Heart left ventricle (tissue), 16 donors: ENCODE measurements around the gene LUC7L3. TPM values are rescaled to one million over a fixed set of nuclear protein-coding genes. Genes with fewer than 3 reads are reported as not detected.

Experiments
- ATAC-seq, 4 donors: fragments of 200-7000 bp; cut with Tn5 transposase; one replicate each; pipeline ENCODE4 v1.9.1; 2020 to 2022; ENCODE audit warnings: moderate library complexity in 4 of 4, mild to moderate bottlenecking in 3 of 4, moderate number of reproducible peaks in 1 of 4
- DNase-seq, 5 donors: peaks; one replicate each; pipeline ENCODE4 v3.0.0-alpha.2; 2020
- H3K27ac ChIP-seq, 12 donors: fragments of 200-600 bp; sonication (generic) in 4 of 12; one replicate each; pipeline versions ENCODE4 v1.5.0 to v1.8.0; 2016 to 2022; ENCODE audit warnings: mild to moderate bottlenecking in 2 of 12
- H3K27me3 ChIP-seq, 9 donors: fragments of 200-600 bp; sonication (generic) in 2 of 9; one replicate each; pipeline versions ENCODE4 v1.5.1 to v1.8.0; 2016 to 2022; ENCODE audit warnings: mild to moderate bottlenecking in 3 of 9
- H3K36me3 ChIP-seq, 9 donors: fragments of 200-600 bp; sonication (generic) in 2 of 9; one replicate each; pipeline versions ENCODE4 v1.5.0 to v1.8.0; 2018 to 2022; ENCODE audit warnings: mild to moderate bottlenecking in 2 of 9
- H3K4me1 ChIP-seq, 12 donors: fragments of 200-600 bp; sonication (generic) in 4 of 12; one replicate each; pipeline versions ENCODE4 v1.5.0 to v1.8.0; 2016 to 2022; ENCODE audit warnings: mild to moderate bottlenecking in 3 of 12
- H3K4me3 ChIP-seq, 12 donors: fragments of 200-600 bp; sonication (generic) in 4 of 12; one replicate each; pipeline versions ENCODE4 v1.5.0 to v1.8.0; 2017 to 2022; ENCODE audit warnings: mild to moderate bottlenecking in 9 of 12, moderate library complexity in 4 of 12
- H3K9me3 ChIP-seq, 12 donors: fragments of 200-600 bp; sonication (generic) in 4 of 12; one replicate each; pipeline versions ENCODE4 v1.5.0 to v1.8.0; 2016 to 2022; ENCODE audit warnings: mild to moderate bottlenecking in 1 of 12
- CTCF ChIP-seq, 12 donors: fragments of 200-600 bp; sonication (generic) in 4 of 12; IDR thresholded peaks; one replicate each; pipeline versions ENCODE4 v1.5.0 to v1.8.0; 2018 to 2022; ENCODE audit warnings: antibody characterized with exemption in 12 of 12, mild to moderate bottlenecking in 5 of 12
- POLR2A ChIP-seq, 2 donors: fragments of 450-650 bp; IDR thresholded peaks; one replicate each; pipeline ENCODE4 v1.6.1; 2017; ENCODE audit warnings: antibody characterized with exemption in 2 of 2, mild to moderate bottlenecking in 2 of 2, moderate library complexity in 2 of 2
- WGBS, 4 donors: extraction: QIAGEN DNeasy Blood & Tissue Kit in 2 of 4; methylation state at CpG; one replicate each; pipeline versions ENCODE4 v1.1.5 to v1.1.7; 2013 to 2018; 5-methylcytosine and 5-hydroxymethylcytosine counted together
- intact Hi-C, 10 donors: fragments of 100-400 bp; cut with DNase I; formaldehyde crosslinking; loops; one replicate each; pipeline versions ENCODE4 v1.11.1 to v1.14.2; 2022
- polyA plus RNA-seq, 2 donors: library from polyadenylated mRNA; stranded (reverse); fragments of 200-250 nt; gene quantifications; one replicate each; pipeline ENCODE4 v1.2.3, GENCODE V29; 2013
- total RNA-seq, 9 donors: library from RNA; depleted of rRNA in 2 of 9; stranded (reverse); fragments of >200 nt in 2 of 9; fragmentation: NEBNext Ultra II Directional in 3 of 9; extraction: Animal tissue kit (Norgen Biotek cat#: 25700) in 3 of 9; gene quantifications; one replicate each; pipeline versions ENCODE4 v1.1.0 to v1.2.4, GENCODE V29; 2016 to 2023
- donor health status: ischemic (EF 13 %, LVEDD 7.1; RV severe dilation, severe dysfunction).
- donor health status: healthy with polysubstance abuse.
- donor health status: DM: no; HTN: yes; CAD: no.
- donor health status: DM: no; HTN: no; CAD: no.
- donor health status: ischemic (EF 25% LVEDD 6.9; RV normal size, moderate dysfunction).
- donor health status: ischemic (EF 25% LVEDD 5.7; RV mildly dilated, moderate dysfunction).
- donor health status: healthy.
- donor health status: DM: yes; HTN: yes; CAD: no.
- donor health status: ischemic (EF 35%, LVEDD 5.7; RV mildly dilated, moderate dysfunction).
- donor health status: nonischemic (EF 11% LVEDD 7.7; RV severe dilation, severe dysfunction).
- donor health status: DM: yes; HTN: yes; CAD: no.
- donor health status: PGD.
- donor health status: ischemic (EF 29% LVEDD 5.4; RV normal size, mild dysfunction).
- donor health status: nonischemic (EF 23%, LVEDD 6.1; RV moderate dilation, normal function).

The LUC7L3 gene
- total and polyA plus RNA-seq, 11 donors, result 16.5 to 89.0 (median 52.1) TPM

DNA sequence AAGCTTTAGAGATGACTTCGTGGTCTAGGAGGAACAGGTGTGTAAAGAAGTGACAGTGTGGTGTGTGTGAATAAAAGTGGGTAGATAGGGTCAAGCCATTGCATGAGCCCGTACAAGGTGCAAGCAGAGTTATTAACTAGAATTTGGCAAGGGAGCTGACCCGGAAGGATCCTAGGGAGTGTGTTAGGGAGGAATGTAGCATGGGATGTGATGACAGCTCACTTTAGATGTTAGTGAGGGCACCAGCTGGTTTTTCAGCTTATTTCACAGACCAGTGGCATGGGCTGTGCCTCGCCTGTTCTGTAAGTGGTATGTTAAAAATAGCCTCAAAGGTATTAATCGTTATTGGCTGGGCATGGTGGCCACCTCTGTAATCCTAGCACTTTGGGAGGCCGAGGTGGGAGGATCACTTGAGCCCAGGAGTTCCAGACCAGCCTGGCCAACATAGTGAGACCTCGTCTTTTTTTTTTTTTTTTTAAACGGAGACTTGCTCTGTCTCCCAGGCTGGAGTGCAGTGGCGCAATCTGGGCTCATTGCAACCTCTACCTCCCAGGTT, 39.7 kb downstream of the LUC7L3 start:
- no peak overlapping the region for H3K4me3 ChIP-seq
- WGBS, 4 donors, result 41 to 49% (median 45%) methylated on average over 9 of the region's 9 CpGs

GRCh38 chr17:50762177-50762576, 42.8 kb downstream of the LUC7L3 start:
- intact Hi-C loops, result no loop called here
- peaks cover 0 to 38% (median 16%) of the 10 kb centered on the region in 12 donors for H3K4me1 ChIP-seq
- H3K27me3 ChIP-seq, result no peaks in the 10 kb centered on the region
- TF ChIP-seq CTCF (IDR thresholded peaks at IDR 0.05) (no peak), POLR2A (IDR thresholded peaks at IDR 0.05) (no peak)
- DNase-seq (no peak), ATAC-seq (no peak)
- 93 to 96% (median 95%) methylated on average over 2 of the region's 2 CpGs for WGBS, 4 donors
- no peak overlapping the region for H3K4me3 ChIP-seq
- no peaks in the 10 kb centered on the region for H3K9me3 ChIP-seq
- no peak overlapping the region for H3K27ac ChIP-seq
- no peaks in the 10 kb centered on the region for H3K36me3 ChIP-seq

More for the DNA sequence above, 39.7 kb downstream of the LUC7L3 start:
- no peak for DNase-seq
- no peak for TF ChIP-seq POLR2A (IDR thresholded peaks at IDR 0.05)
- no peak for TF ChIP-seq CTCF (IDR thresholded peaks at IDR 0.05)
- intact Hi-C loops, result loop anchor here in 2 of 10 donors (10.0 kb wide), 2 partner anchors 64 to 226 kb away; no protein-coding TSS in a partner anchor
- peaks cover 0 to 18% (median 8%) of the 10 kb centered on the region in 12 donors for H3K4me1 ChIP-seq
- no peaks in the 10 kb centered on the region for H3K27me3 ChIP-seq
- ATAC-seq, result peak in 1 of 4 donors; percentile 30
- no peak overlapping the region for H3K27ac ChIP-seq
- H3K36me3 ChIP-seq, result peaks cover 0 to 23% (median 21%) of the 10 kb centered on the region in 9 donors
- H3K9me3 ChIP-seq, result no peaks in the 10 kb centered on the region

GRCh38 chr17:50763716-50764475, 44.5 kb downstream of the LUC7L3 start:
- peak overlapping the region in 1 of 12 donors; percentile 57 for H3K4me3 ChIP-seq
- no peak for ATAC-seq
- H3K27ac ChIP-seq, result no peak overlapping the region
- H3K9me3 ChIP-seq, result no peaks in the 10 kb centered on the region
- intact Hi-C loops, result no loop called here
- no peaks in the 10 kb centered on the region for H3K36me3 ChIP-seq
- peaks cover 0 to 38% (median 16%) of the 10 kb centered on the region in 12 donors for H3K4me1 ChIP-seq
- H3K27me3 ChIP-seq, result no peaks in the 10 kb centered on the region
- DNase-seq, result no peak
- WGBS, 4 donors, result 72 to 78% (median 75%) methylated on average over 2 of the region's 2 CpGs
- TF ChIP-seq CTCF (IDR thresholded peaks at IDR 0.05), result no peak
- no peak for TF ChIP-seq POLR2A (IDR thresholded peaks at IDR 0.05)

DNA sequence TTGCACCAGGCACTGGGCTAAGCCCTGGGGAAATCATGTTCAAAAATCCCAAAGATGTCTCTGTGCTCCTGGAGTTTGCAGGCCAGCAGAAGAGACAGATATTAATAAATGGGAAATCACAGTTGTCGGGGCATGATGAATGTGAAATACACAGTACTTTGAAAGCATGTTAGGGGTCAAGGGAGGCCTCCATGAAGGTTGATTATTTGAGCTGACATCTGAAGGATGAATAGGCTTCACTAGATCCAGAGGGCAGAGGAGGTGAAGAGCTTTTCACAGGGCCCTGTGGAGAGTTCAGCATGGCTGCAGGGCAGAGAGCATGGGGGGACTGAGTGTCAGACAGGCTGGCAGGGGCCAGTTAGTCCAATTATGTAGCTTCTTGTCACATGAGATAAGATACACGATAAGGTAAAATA, 45.3 kb downstream of the LUC7L3 start:
- no peak for TF ChIP-seq POLR2A (IDR thresholded peaks at IDR 0.05)
- TF ChIP-seq CTCF (IDR thresholded peaks at IDR 0.05), result no peak
- Histone ChIP-seq H3K4me1 (peaks cover 0 to 38% (median 16%) of the 10 kb centered on the region in 12 donors), H3K9me3 (no peaks in the 10 kb centered on the region), H3K27ac (peak overlapping the region in 1 of 12 donors; percentile 62), H3K4me3 (no peak overlapping the region), H3K36me3 (no peaks in the 10 kb centered on the region), H3K27me3 (no peaks in the 10 kb centered on the region)
- no peak for DNase-seq
- intact Hi-C loops, result no loop called here
- WGBS, 4 donors, result 55 to 66% (median 58%) methylated on average over 2 of the region's 2 CpGs
- ATAC-seq, result no peak
